Stimulated activated CD4-positive, alpha-beta T cell treated with anti-CD3 and anti-CD28 coated beads, TNF-alpha, amount 100 ng/mL, for 1 hour (primary cell): ENCODE measurements around the gene NDC1.
A peak's percentile ranks its signal among the peaks of the same experiment; 100 is the strongest.
"Not testable (repeated sequence)": the region's sequence is repeated elsewhere in the genome, so short reads cannot be mapped to it uniquely, and the experiment has no call there.

ENCODE experiments used
- DNase-seq, 3 donors: peaks; one replicate each; pipeline ENCODE4 v3.0.0-alpha.2; 2020; ENCODE audit warnings: low read depth in 3 of 3, low spot score in 1 of 3

The NDC1 gene

GRCh38 chr1:53837924-53838653, at the start of gene NDC1:
Gene NDC1, minus strand, starts transcription at chr1:53838296. Its CDS starts 35 bp downstream, at chr1:53838261.
- DNase-seq, result peak; percentile 66 to 73 (median 73)

GRCh38 chr1:53883600-53883999, 45.5 kb upstream of the NDC1 start:
- not testable (repeated sequence) for DNase-seq

DNA sequence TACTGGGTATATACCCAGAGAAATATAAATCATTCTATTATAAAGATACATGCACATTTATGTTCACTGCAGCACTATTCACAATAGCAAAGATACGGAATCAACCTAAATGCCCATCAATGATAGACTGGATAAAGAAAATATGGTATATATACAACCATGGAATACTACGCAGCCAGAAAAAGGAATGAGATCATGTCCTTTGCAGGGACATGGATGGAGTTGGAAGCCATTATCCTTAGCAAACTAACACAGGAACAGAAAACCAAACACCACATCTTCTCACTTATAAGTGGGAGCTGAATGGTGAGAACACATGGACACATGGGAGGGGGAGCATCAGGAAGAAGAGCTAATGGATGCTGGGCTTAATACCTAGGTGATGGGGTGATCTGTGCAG, 43.8 kb upstream of the NDC1 start:
- not testable (repeated sequence) for DNase-seq

- DNase-seq, result no peak
These were observed 40.5 kb upstream of the NDC1 start for GRCh38 chr1:53878492-53879105.

DNA sequence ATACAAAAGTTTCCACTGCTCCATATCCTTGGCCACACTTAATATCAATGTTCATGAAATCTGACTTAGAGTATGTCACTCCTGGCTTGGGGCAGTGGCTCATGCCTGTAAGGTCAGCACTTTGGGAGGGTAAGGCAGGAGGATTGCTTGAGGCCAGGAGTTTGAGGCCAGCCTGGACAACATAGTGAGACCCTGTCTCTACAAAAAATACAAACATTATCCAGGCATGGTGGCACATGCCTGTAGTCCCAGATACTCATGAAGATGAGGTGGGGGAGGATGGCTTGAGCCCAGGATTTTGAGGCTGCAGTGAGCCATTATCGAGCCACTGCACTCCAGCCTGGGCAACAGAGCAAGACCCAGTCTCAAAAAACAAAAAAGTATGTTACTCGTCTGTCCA, 37.1 kb upstream of the NDC1 start:
- DNase-seq, result not testable (repeated sequence)

GRCh38 chr1:53871773-53872484, 33.8 kb upstream of the NDC1 start:
- DNase-seq, result no peak

- DNase-seq, result no peak
These were observed 33.1 kb upstream of the NDC1 start for GRCh38 chr1:53871221-53871620.

DNA sequence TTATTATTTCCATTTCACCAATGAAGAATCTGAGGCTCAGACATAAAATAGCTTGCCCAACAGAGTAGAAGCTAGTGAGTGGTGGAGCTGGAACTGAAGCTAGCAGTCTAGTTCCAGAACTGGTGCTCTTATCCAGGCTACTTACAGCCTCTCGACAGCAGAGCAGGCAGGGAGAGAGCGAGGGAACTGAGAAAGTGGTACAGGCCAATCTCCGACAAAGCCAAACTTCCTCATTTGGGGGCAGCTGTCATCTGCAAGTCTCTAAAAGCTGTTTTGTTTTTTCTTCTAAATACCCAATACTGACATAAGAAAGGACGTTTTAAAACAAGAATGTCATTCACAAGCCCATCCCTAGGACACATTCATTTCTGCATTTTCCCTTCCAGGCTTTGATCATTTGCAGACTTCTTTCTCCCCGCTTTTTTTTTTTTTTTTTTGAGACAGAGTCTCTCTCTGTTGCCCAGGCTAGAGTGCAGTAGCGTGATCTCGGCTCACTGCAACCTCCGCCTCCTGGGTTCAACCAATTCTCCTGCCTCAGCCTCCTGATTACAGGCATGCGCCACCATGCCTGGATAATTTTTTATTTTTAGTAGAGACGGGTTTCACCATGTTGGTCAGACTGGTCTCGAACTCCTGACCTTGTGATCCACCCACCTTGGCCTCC, 31.5 kb upstream of the NDC1 start:
- no peak for DNase-seq

DNA sequence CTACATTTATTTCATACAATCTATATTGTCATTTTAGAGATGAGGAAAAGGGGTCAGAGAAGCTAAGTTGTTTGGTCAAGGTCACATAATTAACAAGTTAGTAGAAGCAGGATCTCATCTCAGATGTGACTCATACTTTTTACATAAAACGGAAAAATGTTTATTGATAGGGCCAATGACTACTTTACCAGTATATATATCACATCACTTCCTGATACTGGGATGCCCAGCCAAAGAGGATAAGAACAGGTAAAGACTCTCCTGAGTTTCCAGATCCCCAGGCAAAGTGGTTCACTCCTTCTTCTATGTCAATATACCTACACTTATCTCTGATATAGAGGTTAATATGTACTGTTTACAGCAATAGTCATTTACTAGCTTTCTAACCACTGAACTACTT, 30.5 kb upstream of the NDC1 start:
- DNase-seq, result no peak

DNA sequence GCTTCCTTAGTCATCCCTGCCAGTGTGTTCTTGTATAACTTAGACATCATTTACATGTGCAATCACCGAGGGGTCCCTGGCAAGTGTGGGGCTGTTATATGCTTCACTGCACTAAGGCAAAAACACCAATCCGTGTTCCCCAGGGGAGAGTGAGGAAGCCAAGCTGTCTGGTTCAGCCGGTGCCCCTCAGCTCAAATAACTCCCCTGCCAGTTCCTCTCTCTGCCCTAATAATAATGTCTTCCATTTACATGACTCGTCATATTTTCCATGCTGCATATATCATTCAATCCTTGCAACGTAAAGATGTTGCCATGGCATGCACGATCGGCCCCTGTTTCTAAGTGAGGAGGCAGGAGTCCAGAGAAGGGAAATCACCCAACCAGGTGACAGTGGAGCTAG, 24.4 kb upstream of the NDC1 start:
- no peak for DNase-seq

GRCh38 chr1:53860967-53861411, 22.9 kb upstream of the NDC1 start:
- DNase-seq, result peak in 1 of 3 donors; percentile 4

GRCh38 chr1:53851571-53852285, 13.6 kb upstream of the NDC1 start:
- no peak for DNase-seq

- no peak for DNase-seq
These were observed 12.1 kb upstream of the NDC1 start for GRCh38 chr1:53850082-53850673.

GRCh38 chr1:53847980-53848379, 9.9 kb upstream of the NDC1 start:
- no peak for DNase-seq

- no peak for DNase-seq
These were observed 4.3 kb upstream of the NDC1 start for GRCh38 chr1:53842347-53842746.

- no peak for DNase-seq
These were observed 518 bp upstream of the NDC1 start for GRCh38 chr1:53838654-53838974.

- no peak for DNase-seq
These were observed 511 bp downstream of the NDC1 start for GRCh38 chr1:53837646-53837923.

- DNase-seq, result no peak
These were observed 2.6 kb downstream of the NDC1 start for GRCh38 chr1:53835491-53835890.

- DNase-seq, result no peak
These were observed 3.3 kb downstream of the NDC1 start for GRCh38 chr1:53834776-53835175.

GRCh38 chr1:53833393-53833792, 4.7 kb downstream of the NDC1 start:
- no peak for DNase-seq

DNA sequence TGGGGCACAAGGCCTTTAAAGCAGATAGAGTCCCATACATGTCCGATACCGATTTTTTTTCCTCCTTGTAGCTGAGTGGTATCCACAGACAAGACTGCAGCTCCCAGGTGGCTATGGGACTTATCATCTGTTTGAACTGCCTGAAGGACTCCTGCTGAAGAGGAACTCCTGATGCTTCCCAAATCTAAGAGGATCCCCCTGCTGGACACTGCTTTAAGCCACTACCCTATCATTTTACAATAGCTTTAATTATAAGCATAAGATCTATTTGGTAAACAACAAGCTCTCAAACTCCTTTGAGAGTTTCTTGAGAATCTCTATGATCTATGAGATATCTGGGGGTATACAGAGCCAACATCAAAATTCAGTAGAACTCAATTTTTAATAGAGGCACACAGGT, 11.7 kb downstream of the NDC1 start:
- DNase-seq, result no peak
